ENCODE results near the gene SEMA5A.

Gene SEMA5A

DNA sequence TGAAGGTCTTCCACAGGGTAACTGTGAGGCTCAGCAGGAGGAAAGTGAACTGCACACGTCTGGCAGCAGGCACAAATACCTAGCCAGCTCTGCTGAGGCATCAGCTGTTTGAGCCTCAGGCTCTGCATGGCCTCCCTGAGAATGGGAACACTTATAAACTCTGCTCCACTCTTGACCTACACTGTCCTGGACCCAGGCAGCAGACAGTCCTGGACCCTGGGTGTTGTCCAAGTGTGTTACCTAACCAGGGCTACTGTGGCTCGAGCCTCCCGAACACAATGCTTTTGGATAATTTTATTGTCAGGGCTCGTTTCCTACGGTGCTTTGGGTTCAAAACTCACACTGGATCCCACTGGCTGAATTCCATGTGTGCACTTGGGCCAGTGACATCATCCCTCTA, 497.9 kb downstream of the SEMA5A start:
- TF ChIP-seq, protein P1, sequence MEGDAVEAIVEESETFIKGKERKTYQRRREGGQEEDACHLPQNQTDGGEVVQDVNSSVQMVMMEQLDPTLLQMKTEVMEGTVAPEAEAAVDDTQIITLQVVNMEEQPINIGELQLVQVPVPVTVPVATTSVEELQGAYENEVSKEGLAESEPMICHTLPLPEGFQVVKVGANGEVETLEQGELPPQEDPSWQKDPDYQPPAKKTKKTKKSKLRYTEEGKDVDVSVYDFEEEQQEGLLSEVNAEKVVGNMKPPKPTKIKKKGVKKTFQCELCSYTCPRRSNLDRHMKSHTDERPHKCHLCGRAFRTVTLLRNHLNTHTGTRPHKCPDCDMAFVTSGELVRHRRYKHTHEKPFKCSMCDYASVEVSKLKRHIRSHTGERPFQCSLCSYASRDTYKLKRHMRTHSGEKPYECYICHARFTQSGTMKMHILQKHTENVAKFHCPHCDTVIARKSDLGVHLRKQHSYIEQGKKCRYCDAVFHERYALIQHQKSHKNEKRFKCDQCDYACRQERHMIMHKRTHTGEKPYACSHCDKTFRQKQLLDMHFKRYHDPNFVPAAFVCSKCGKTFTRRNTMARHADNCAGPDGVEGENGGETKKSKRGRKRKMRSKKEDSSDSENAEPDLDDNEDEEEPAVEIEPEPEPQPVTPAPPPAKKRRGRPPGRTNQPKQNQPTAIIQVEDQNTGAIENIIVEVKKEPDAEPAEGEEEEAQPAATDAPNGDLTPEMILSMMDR (IDR thresholded peaks at IDR 0.05; ENCODE audit: control insufficient read depth, extremely low read depth, insufficient read depth): no peak
- no peak for DNase-seq (ENCODE audit: low read depth)
- no peak overlapping the region for H3K4me3 ChIP-seq (ENCODE audit: low read depth, low read length)

DNA sequence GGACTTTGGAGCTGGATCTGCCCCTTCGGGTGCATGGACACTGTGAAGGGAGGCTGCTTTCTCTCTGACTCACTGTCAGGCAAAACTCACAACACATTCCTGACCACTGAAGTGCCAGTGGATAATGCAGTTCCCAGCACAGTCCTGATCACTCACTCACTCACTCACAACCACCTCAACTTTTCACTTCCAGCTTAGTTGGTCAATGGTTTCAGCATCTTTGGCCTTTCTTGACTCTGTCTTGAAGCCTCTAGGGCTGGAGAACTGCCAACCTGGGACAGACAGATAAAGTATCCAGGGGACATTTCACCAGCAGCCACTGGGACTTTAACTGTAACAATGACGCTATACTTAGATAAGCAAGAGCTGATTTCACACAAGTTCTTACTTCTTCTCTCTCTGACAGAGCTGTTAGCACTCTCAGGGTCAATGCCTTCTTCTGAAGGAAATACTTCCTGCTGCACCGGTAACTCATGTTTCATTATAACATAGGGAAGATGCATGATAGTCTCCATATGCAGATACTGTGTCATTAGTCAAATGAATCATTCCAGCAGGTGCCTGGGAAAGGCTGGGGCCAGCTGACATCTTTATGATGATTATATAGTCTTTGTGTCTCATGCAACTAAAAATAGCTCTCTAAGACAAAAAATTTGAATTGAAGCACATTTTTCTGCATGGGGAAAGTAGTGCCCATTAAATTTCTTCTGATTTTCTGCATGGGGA, 499.0 kb downstream of the SEMA5A start:
- no peak for DNase-seq (ENCODE audit: low read depth)
- H3K4me3 ChIP-seq (ENCODE audit: low read depth, low read length): no peak overlapping the region
- TF ChIP-seq, protein P1 (IDR thresholded peaks at IDR 0.05; ENCODE audit: control insufficient read depth, extremely low read depth, insufficient read depth): no peak

DNA sequence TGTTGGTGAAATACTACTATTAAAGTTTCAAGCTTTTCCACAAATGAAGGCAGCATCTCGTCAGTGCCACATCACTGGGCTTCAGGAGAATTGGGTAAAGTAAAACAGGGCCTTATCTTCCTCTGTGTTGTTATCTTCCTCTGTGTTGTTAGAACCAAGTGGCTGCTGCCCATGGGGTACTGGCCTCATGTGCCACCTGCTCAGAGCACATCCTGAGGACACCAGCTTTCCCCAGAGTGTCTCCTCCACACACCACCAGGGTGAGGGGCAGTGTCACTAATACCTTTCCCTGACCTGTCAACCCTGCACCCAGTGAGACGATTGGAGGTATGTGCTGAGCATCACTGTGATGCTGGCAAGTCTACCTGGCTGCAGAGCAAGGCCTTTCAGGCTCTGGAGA, 499.9 kb downstream of the SEMA5A start:
- DNase-seq (ENCODE audit: low read depth): no peak
- no peak overlapping the region for H3K4me3 ChIP-seq (ENCODE audit: low read depth, low read length)
- TF ChIP-seq, protein P1 (IDR thresholded peaks at IDR 0.05; ENCODE audit: control insufficient read depth, extremely low read depth, insufficient read depth): no peak

DNA sequence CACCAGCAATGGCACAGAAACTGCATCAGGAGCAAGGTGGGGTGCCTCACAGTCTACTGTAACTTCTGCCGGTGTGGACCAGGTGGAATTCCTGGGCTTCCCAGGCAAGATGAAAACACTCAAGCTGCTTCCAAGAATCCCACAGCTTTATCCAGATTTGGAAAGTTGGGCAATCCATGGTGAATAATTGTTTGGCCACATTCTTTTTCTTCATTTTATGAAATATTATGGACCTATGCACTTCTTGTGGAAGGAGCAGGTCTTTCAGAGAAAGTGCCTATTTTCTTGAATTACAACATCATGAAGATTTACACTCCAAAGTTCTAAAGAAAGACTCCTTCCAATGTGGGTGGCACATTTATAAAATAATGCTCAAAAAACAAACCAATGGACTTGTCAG, 503.6 kb downstream of the SEMA5A start:
- no peak for DNase-seq (ENCODE audit: low read depth)
- TF ChIP-seq, protein P1 (IDR thresholded peaks at IDR 0.05; ENCODE audit: control insufficient read depth, extremely low read depth, insufficient read depth): no peak
- no peak overlapping the region for H3K4me3 ChIP-seq (ENCODE audit: low read depth, low read length)

DNA sequence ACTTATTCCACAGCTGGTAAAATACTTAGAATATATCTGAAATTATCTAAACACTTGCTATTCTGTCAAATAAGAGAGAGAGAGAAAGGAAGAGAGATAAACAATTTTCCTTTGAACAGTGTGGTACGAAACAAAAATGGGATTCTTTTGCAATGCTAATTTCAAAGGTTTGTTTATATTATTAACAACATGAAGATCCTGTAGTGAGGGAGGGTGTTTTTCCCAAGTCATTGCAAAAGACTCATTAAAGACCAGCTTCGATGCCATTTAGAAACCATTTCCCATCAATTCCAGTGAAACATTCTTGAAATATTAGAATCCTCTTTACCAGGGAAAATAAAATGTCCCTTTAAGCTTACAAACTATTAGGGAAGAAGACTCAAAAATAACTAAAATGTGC, 505.4 kb downstream of the SEMA5A start:
- H3K4me3 ChIP-seq (ENCODE audit: low read depth, low read length): no peak overlapping the region
- TF ChIP-seq, protein P1 (IDR thresholded peaks at IDR 0.05; ENCODE audit: control insufficient read depth, extremely low read depth, insufficient read depth): no peak

DNA sequence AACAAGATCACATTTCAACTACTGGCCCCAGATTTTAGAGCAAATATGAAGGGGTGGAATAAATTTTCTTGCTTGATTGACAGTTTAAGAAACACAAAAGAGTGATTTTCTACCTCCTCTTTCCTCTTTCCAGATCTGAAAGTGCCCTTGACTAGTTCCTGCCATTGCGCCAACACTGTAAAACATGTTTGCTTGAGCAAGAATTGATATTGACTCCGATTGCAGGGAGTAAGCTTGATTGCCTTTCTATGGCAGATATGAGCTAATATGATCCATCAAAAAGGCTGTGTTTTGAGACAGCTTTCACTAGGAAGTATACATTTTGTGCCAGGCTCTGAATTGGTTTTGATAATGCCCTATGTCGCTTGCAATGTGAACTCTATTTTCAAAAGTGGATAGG, 508.8 kb downstream of the SEMA5A start:
- TF ChIP-seq, protein P1 (IDR thresholded peaks at IDR 0.05; ENCODE audit: control insufficient read depth, extremely low read depth, insufficient read depth): no peak
- no peak overlapping the region for H3K4me3 ChIP-seq (ENCODE audit: low read depth, low read length)
- DNase-seq (ENCODE audit: low read depth): no peak

More for the DNA sequence above, 505.4 kb downstream of the SEMA5A start:
- no peak for DNase-seq (ENCODE audit: low read depth)

DNA sequence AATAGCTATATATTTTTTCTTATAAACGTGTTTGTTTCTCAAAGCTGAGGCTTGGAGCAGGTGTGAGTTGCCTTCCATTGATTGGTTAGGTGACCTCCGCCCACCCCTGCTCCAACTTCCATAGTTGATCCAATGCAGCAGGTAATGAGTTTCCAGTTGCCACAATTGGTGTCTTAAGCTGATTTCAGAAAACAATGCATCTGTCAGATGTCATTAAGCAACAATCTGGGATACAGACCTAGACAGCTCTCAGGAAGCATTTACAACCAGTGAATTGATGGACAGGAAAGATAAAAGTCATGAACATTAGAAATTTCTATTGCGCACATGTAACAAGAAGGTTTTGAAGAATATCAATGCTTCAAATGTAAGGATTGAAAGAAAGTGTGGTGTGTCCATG, 510.5 kb downstream of the SEMA5A start:
- TF ChIP-seq, protein P1 (IDR thresholded peaks at IDR 0.05; ENCODE audit: control insufficient read depth, extremely low read depth, insufficient read depth): no peak

More for the DNA sequence above, 510.5 kb downstream of the SEMA5A start:
- H3K4me3 ChIP-seq (ENCODE audit: low read depth, low read length): no peak overlapping the region
- DNase-seq (ENCODE audit: low read depth): no peak

Measured in LNCaP clone FGC (cell line).